ENCODE measurements around the gene DCAF7.
A peak's percentile ranks its signal among the peaks of the same experiment; 100 is the strongest.

The DCAF7 gene

DNA sequence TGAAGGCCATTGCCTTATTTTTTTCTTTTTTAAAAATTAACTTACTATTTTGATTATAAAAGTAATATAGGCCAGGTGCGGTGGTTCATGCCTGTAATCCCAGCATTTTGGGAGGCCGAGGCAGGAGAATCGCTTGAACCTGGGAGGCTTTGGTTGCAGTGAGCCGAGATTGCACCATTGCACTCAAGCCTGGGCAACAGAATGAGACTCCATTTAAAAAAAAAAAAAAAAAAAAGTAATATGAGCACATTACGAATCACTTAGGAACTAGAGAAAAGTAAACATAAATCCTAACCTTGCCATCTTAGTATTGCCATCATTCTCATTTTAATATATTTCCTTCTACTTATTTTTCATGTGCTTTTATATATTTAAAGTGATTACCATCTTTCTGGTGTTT lies 37.5 kb downstream of the DCAF7 start:
- DNase-seq (ENCODE audit: low read depth) = peak; percentile 24
- TF ChIP-seq CTCF (IDR thresholded peaks at IDR 0.05; ENCODE audit: insufficient read depth, low read depth, low read length, missing control alignments) = no peak
- H3K4me3 ChIP-seq (ENCODE audit: low read length) = no peak overlapping the region

DNA sequence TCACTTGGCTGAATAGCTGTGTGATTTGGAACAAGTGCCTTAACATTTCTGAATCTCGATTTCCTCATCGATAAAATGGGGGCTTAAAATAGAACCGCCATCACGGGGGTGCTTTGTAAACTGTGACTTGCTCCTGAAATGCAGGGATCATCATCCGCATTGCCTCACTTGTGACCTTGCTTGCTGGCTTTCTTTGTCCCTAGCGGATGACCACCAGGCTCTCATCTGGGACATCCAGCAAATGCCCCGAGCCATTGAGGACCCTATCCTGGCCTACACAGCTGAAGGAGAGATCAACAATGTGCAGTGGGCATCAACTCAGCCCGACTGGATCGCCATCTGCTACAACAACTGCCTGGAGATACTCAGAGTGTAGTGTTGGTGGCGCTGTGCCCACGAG lies 38.5 kb downstream of the DCAF7 start:
- H3K4me3 ChIP-seq (ENCODE audit: low read length) = no peak overlapping the region
- DNase-seq (ENCODE audit: low read depth) = no peak
- no peak for TF ChIP-seq CTCF (IDR thresholded peaks at IDR 0.05; ENCODE audit: insufficient read depth, low read depth, low read length, missing control alignments)

GRCh38 chr17:63589646-63590045 lies 39.4 kb downstream of the DCAF7 start:
- no peak for TF ChIP-seq CTCF (IDR thresholded peaks at IDR 0.05; ENCODE audit: insufficient read depth, low read depth, low read length, missing control alignments)
- peak; percentile 41 for DNase-seq (ENCODE audit: low read depth)
- no peak overlapping the region for H3K4me3 ChIP-seq (ENCODE audit: low read length)

GRCh38 chr17:63592797-63593196 lies 42.5 kb downstream of the DCAF7 start:
- H3K4me3 ChIP-seq (ENCODE audit: low read length) = no peak overlapping the region
- TF ChIP-seq CTCF (IDR thresholded peaks at IDR 0.05; ENCODE audit: insufficient read depth, low read depth, low read length, missing control alignments) = no peak
- no peak for DNase-seq (ENCODE audit: low read depth)

GRCh38 chr17:63595132-63595531 lies 44.9 kb downstream of the DCAF7 start:
- no peak for TF ChIP-seq CTCF (IDR thresholded peaks at IDR 0.05; ENCODE audit: insufficient read depth, low read depth, low read length, missing control alignments)
- no peak for DNase-seq (ENCODE audit: low read depth)
- H3K4me3 ChIP-seq (ENCODE audit: low read length) = no peak overlapping the region

DNA sequence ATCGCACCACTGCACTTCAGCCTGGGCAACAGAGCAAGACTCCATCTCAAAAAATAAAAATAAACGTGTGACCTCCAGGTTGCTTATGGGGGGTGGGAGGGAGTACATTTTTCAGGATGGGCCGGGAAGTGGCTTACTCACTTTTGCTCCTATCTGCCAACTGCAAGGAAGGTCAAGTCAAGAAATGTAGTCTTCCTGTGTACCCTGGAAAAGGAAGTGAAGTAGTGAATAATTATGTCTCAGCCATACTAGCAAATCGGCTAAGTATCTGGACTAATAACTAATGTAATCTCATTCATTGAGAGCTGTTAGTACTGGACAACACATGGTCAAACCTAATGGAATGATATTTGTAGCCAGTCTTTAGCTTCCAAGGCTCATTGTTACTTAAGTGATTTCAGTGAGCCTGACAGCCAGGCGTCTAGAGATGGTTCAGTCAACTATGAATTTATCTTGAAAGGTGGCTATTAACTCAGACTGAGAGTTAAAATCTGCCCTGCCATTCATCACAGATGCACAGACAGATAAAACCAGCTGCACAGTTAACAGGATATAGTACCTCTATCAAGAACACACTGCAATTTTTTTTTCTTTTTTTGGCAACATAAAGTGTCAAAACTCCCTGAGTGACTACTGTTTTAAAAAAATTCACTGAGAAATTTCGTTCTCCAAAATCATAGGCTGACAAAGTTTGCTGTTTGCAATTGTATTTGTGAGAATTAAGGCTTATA lies 46.7 kb downstream of the DCAF7 start:
- DNase-seq (ENCODE audit: low read depth) = no peak
- no peak for TF ChIP-seq CTCF (IDR thresholded peaks at IDR 0.05; ENCODE audit: insufficient read depth, low read depth, low read length, missing control alignments)

GRCh38 chr17:63598281-63598680 lies 48.0 kb downstream of the DCAF7 start:
- no peak overlapping the region for H3K4me3 ChIP-seq (ENCODE audit: low read length)
- no peak for DNase-seq (ENCODE audit: low read depth)
- no peak for TF ChIP-seq CTCF (IDR thresholded peaks at IDR 0.05; ENCODE audit: insufficient read depth, low read depth, low read length, missing control alignments)

More for the DNA sequence above, 46.7 kb downstream of the DCAF7 start:
- no peak overlapping the region for H3K4me3 ChIP-seq (ENCODE audit: low read length)

Data from epithelial cell of esophagus (primary cell).